Fibroblast of pulmonary artery (primary cell): ENCODE measurements around the gene TTYH3.

Experiments
- DNase-seq: peaks from one replicate; pipeline ENCODE4 v3.0.0-alpha.2; 2010; ENCODE audit warnings: low read depth
- H3K4me3 ChIP-seq: replicated peaks from 2 replicates; pipeline ENCODE4 v1.5.1; 2011; ENCODE audit warnings: low read depth, mild to moderate bottlenecking, control low read depth, low read length, moderate library complexity
- CTCF ChIP-seq: IDR thresholded peaks from 2 replicates; pipeline ENCODE4 v1.5.1; 2011; ENCODE audit warnings: mild to moderate bottlenecking, control low read depth, low read length, inconsistent platforms; ENCODE audit errors: missing control alignments

Gene TTYH3

GRCh38 chr7:2611922-2612321 lies 19.9 kb upstream of the TTYH3 start:
- H3K4me3 ChIP-seq, result no peak overlapping the region
- TF ChIP-seq CTCF, result no peak
- DNase-seq, result no peak

- H3K4me3 ChIP-seq, result no peak overlapping the region
- no peak for TF ChIP-seq CTCF
- no peak for DNase-seq
Observed at GRCh38 chr7:2612445-2613097, 19.2 kb upstream of the TTYH3 start.

GRCh38 chr7:2613098-2613930 lies 18.5 kb upstream of the TTYH3 start:
- DNase-seq, result no peak
- H3K4me3 ChIP-seq, result no peak overlapping the region
- TF ChIP-seq CTCF, result no peak

GRCh38 chr7:2613931-2614600 lies 17.7 kb upstream of the TTYH3 start:
- no peak overlapping the region for H3K4me3 ChIP-seq
- peak; percentile 49 for DNase-seq

GRCh38 chr7:2614631-2615330 lies 17.0 kb upstream of the TTYH3 start:
- DNase-seq, result no peak
- H3K4me3 ChIP-seq, result no peak overlapping the region
- TF ChIP-seq CTCF, result no peak

More at GRCh38 chr7:2613931-2614600, 17.7 kb upstream of the TTYH3 start:
- no peak for TF ChIP-seq CTCF

- no peak overlapping the region for H3K4me3 ChIP-seq
- TF ChIP-seq CTCF, result no peak
- no peak for DNase-seq
Observed at GRCh38 chr7:2616387-2617324, 15.1 kb upstream of the TTYH3 start.
